SK-N-SH (cell line): ENCODE measurements around the gene TSPYL2.

Experiments used
- CTCF ChIP-seq: fragments of 200-600 bp; sonication (generic); IDR thresholded peaks from 2 replicates; pipeline ENCODE4 v1.6.1; 2017; ENCODE audit warnings: antibody characterized with exemption, mild to moderate bottlenecking, moderate library complexity
- EP300 ChIP-seq, 2 experiments: IDR thresholded peaks; 2 replicates each; pipeline versions ENCODE4 v1.4.0 to v1.6.1; 2012; ENCODE audit warnings: borderline replicate concordance in 1 of 2, low read depth in 1 of 2, low read length in 1 of 2
- EZH2phosphoT487 ChIP-seq: fragments of 200-600 bp; sonication (generic); IDR thresholded peaks from 2 replicates; pipeline ENCODE4 v1.6.1; 2017; ENCODE audit warnings: low read depth, mixed run types, mild to moderate bottlenecking, antibody characterized with exemption, moderate library complexity, borderline replicate concordance
- POLR2AphosphoS5 ChIP-seq: IDR thresholded peaks from 2 replicates; pipeline ENCODE4 v1.6.1; 2012; ENCODE audit warnings: low read depth, low read length
- RCOR1 ChIP-seq: fragments of 150-350 bp; IDR thresholded peaks from 2 replicates; pipeline ENCODE4 v1.6.1; 2017; ENCODE audit warnings: antibody characterized with exemption, low read length
- REST ChIP-seq: IDR thresholded peaks from 2 replicates; pipeline ENCODE4 v1.6.1; 2012; ENCODE audit warnings: mild to moderate bottlenecking, low read depth, low read length, moderate library complexity
- TCF12 ChIP-seq: IDR thresholded peaks from 2 replicates; pipeline ENCODE4 v1.4.0; 2012
- YY1 ChIP-seq: IDR thresholded peaks from 2 replicates; pipeline ENCODE4 v1.4.0; 2012; ENCODE audit warnings: low read depth, mild to moderate bottlenecking

- TF ChIP-seq POLR2AphosphoS5 (no peak), REST (no peak), CTCF (no peak), YY1 (no peak), TCF12 (no peak), EZH2phosphoT487 (no peak), EP300 (IDR thresholded peaks at IDR 0.05; ENCODE audit: borderline replicate concordance in 1 of 2, low read depth in 1 of 2, low read length in 1 of 2) (no peak), RCOR1 (no peak)
Observed at GRCh38 chrX:53065104-53065503, 17.1 kb upstream of the TSPYL2 start.
